Measurements from ENCODE around the gene PIM1. TPM values are rescaled to one million over a fixed set of nuclear protein-coding genes. Genes with fewer than 3 reads are reported as not detected.

Gene PIM1
- total and polyA plus RNA-seq, 9 of the 15 experiments (the other 6 are each of a cell fraction or from before 2014, with no cell fraction given) = 19.0 to 789 (median 212) TPM

- TF ChIP-seq ZNF740 (CRISPR knock-in tag; IDR thresholded peaks at IDR 0.05) (no peak), ZNF740 (tag; IDR thresholded peaks at IDR 0.05) (no peak), ZNF165 (CRISPR knock-in tag; IDR thresholded peaks at IDR 0.05; ENCODE audit: borderline replicate concordance) (no peak; the same call in 1 of the 2 replicates), ZNF76 (CRISPR knock-in tag; IDR thresholded peaks at IDR 0.05; ENCODE audit: borderline replicate concordance) (0 out of 2 replicates have a peak, but pooled peaks have one; percentile 22), E2F4 (CRISPR knock-in tag; IDR thresholded peaks at IDR 0.05; ENCODE audit: low read depth) (no peak), ESRRB (CRISPR knock-in tag; IDR thresholded peaks at IDR 0.05; ENCODE audit: borderline replicate concordance) (peak; percentile 88), SMAD2 (IDR thresholded peaks at IDR 0.05; ENCODE audit: low read depth, low read length) (no peak), ZFP36 (IDR thresholded peaks at IDR 0.05; ENCODE audit: low read depth, low read length, partially characterized antibody) (no peak), CHD7 (IDR thresholded peaks at IDR 0.05; ENCODE audit: low read depth, low read length) (peak; percentile 34), ZNF830 (CRISPR knock-in tag; IDR thresholded peaks at IDR 0.05) (peak; percentile 99)
These were observed 5.6 kb downstream of the PIM1 start (continued) for GRCh38 chr6:37175332-37176267.
